Umbilical cord (tissue), 2 donors: ENCODE results near the gene CLEC2D. TPM values are rescaled to one million over a fixed set of nuclear protein-coding genes. Genes with fewer than 3 reads are reported as not detected.
"Not testable (repeated sequence)": the region's sequence is repeated elsewhere in the genome, so short reads cannot be mapped to it uniquely, and the experiment has no call there.

Experiments
- DNase-seq: peaks from one replicate; pipeline ENCODE4 v3.0.0-alpha.2; 2015; ENCODE audit warnings: low spot score
- total RNA-seq: library from RNA; depleted of rRNA; stranded (reverse); fragments of >200 nt; gene quantifications from one replicate; pipeline ENCODE4 v1.2.3, GENCODE V29; 2014; ENCODE audit warnings: low replicate concordance; ENCODE audit not compliant: insufficient read depth

Gene CLEC2D
- total RNA-seq, 1 donor from 2014 or later: 24.6 TPM

GRCh38 chr12:9651265-9651729 is 18.2 kb upstream of the CLEC2D start:
- no peak for DNase-seq

DNA sequence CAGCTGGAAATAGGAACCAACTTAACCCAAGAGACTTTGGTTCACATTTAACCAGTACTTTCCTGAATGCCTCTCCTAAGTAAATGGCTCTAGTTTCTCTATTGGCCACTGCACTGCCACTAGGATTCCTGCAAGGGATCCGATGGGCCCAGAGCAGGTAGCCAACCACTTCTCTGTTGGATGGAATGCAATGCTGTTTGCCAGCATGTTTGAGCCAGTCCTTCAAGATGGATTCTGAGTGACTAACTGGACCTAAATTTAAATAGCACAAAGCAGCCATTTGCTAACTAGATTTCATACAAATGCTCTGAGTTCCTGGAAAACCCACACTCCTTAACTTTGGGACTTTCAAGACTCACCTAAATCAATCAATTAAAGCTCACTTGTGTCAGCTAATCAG is 9.5 kb upstream of the CLEC2D start:
- DNase-seq: no peak

DNA sequence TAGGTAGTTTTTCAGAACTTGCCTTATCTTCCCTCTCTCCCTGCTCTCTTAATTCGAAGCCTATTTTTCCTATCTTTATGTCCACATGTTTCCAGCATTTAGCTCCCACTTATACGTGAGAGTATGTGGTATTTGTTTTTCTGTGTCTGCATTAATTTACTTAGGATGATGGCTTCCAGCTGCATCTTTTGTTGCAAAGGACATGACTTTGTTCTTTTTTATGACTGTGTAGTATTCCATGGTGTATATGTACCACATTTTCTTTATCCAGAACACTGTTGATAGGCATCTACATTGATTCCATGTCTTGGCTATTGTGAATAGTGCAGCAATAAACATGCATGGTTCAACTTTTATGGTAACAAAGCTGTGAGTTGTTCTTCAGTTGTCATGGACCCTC is 7.8 kb upstream of the CLEC2D start:
- DNase-seq: no peak

DNA sequence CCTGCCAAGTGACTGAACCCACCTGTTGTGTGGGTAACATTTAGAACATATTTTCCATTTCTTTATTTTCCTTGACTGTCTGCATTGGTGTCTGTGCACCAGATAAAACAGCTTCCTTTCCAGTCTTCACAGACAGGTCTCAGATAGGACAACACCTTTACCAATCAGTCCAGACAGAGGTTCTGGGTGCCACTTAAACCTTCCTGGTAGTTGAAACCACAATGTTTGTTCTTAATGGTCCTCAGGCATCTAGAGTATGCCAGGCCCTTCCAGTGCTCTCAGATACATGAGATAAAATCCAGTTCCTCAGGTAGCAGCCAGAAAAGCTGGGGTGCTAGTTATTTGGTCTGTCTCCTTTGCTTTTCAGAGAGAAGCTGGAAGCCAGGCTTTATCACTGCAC is 7.0 kb upstream of the CLEC2D start:
- no peak for DNase-seq

GRCh38 chr12:9667403-9668160 is 1.9 kb upstream of the CLEC2D start:
- DNase-seq: no peak

DNA sequence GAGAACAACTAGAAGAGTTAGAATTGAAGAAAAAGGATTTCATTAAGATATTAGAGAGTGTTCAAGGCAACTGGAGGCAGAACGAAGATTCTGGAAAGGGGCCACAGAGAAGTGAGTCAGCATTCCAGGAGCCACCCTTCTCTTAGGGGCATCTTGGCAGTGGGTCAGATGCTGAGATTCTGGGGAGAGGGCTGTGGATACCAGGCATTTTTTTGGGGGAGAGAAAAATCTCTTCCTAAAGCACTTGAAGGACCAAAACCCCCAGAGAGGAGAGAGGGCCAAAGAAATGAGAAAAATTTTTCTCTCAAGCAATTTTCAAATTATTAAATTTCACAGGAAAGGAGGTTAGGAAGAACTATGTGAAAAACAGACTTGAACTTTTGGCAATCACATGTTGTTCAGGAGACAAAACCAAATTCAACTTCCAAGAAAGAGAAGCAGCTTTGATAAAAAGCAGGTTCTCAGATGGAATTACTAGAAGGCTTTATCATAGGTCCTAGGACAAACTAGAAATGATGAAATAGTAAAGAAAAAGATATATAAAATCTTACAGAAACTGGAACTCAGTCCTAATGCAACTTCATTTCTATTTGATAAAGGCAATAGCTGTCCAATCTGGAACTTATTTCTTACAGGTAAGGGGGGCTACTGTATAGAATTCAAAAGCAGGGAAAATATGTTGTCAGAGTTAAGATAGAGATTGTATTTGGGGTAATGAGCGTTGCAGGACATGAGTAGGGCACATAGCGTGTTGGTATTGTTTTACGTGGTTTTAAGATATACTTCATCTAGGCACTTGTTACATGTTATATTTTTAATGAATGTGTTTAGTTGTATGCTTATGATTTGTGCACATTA is 1.1 kb upstream of the CLEC2D start:
- no peak for DNase-seq

DNA sequence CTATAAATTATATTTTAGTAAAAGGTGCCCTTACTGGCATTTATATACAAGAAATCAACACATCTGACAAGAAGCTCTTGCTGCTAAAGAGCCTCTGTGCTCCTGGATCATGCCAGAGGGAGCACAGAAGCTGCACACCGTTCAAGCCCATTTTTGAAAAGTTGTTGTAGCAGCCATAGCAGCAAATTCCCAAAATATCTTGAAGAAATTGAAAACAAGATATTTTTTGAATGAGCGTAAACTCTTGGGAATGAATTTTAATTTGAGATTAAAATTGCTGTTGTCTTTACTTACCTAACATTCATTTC is 540 bp upstream of the CLEC2D start:
- no peak for DNase-seq

DNA sequence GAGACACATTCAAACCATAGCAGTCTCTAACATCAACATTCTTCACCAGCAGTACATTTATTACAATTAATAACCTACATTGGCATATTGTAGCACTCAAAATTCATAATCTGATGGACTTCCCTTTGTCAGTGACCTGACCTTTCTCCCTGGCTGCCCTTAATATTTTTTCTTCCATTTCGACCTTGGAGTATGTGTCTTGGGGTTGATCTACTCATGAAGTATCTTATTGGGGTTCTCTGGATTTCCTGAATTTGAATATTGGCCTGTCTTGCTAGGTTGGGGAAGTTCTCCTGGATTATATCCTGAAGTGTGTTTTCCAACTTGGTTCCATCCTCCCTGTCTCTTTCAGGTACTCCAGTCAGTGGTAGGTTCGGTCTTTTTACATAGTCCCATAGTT is 2.8 kb downstream of the CLEC2D start:
- not testable (repeated sequence) for DNase-seq

DNA sequence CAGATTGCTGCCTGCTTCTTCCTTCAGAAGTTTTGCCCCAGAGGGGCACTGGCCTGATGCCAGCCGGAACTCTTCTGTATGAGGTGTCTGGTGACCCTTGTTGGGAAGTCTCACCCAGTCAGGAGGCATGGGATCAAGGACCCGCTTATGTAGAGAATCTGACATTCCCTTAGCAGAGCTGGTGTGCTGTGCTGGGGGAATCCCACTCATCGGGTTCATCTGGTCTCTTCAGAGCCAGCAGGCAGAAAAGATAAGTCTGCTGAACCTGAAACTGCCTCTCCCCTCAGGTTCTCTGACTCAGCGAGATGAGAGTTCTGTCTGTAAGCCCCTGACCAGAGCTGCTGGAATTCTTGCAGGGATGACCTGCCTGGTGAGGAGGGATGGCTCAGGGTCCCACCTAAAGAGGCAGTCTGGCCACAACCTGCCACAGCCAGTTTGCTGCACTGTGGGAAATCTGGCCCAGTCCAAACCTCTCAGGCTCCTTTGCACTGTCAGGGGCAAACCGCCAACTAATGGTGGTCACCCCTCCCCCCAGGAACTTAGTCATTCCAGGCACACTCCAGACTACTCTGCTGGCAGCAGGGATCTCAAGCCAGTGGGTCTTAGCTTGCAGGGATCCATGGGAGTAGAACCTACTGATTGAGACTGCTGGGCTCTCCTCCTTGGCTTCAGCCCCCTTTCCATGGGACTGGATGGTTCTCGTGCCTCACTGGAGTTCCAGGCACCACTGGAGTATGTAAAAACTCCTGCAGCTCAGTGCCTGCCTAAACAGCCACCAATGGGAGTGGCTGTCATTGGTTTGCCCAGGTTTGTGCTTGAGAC is 4.1 kb downstream of the CLEC2D start:
- DNase-seq: peak; percentile 50

- DNase-seq: no peak
Observed at GRCh38 chr12:9674226-9674590, 4.7 kb downstream of the CLEC2D start.

- DNase-seq: not testable (repeated sequence)
Observed at GRCh38 chr12:9682508-9682907, 13.0 kb downstream of the CLEC2D start.

DNA sequence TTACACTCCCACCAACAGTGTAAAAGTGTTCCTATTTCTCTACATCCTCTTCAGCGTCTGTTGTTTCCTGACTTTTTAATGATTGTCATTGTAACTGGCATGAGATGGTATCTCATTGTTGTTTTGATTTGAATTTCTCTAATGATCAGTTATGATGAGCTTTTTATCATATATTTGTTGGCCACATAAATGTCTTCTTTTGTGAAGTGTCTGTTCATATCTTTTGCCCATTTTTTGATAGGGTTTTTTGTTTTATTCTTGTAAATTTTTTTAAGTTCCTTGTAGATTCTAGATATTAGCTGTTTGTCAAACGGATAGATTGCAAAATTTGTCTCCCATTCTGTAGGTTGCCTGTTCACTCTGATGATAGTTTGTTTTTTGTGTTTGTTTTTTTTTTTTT is 13.4 kb downstream of the CLEC2D start:
- DNase-seq: not testable (repeated sequence)

DNA sequence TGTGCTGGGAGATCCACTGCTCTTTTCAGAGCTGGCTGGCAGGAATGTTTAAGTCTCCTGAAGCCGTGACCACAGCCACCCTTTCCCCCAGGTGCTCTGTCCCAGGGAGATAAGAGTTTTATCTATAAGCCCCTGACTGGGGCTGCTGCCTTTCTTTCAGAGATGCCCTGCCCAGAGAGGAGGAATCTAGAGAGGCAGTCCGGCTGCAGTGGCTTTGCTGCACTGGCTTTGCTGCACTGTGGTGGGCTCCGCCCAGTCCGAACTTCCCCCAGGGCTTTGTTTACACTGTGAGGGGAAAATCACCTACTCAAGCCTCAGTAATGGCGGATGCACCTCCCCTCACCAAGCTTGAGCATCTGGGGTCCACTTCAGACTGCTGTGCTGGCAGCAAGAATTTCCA is 15.9 kb downstream of the CLEC2D start:
- DNase-seq: not testable (repeated sequence)

- DNase-seq: no peak
Observed at GRCh38 chr12:9685915-9686314, 16.4 kb downstream of the CLEC2D start.

DNA sequence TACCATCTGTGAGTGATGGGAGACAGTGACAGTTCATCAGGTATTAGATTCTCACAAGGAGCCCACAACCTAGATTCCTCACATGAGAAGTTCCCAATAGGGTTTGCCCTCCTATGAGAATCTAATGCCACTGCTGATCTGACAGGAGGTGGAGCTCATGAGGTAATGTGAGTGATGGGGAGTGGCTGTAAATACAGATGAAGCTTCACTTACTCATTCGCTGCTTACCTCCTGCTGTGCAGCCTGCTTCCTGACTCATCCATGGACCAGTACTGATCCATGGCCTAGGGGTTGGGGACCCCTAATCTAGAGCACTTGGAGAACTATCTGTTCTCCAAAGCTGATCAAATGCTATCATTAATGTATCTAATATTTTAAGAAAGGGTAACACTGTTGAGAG is 17.7 kb downstream of the CLEC2D start:
- no peak for DNase-seq

DNA sequence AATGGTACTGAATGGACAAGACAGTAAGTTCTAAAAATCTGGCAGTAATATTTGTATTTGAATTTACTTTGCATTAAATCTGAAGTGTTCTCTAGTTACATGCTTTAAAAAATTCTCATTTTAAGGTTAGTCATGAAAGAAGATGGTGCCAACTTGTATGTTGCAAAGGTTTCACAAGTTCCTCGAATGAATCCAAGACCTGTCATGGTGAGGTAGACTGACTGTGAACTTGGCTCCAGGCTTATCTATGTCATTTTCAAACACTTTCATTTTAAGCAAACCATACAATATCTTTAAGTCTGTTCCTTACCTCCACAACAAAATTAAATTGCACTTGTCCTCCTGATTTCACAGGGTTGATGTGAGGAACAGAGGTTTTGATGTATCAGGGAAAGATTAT is 23.4 kb downstream of the CLEC2D start:
- DNase-seq: no peak

DNA sequence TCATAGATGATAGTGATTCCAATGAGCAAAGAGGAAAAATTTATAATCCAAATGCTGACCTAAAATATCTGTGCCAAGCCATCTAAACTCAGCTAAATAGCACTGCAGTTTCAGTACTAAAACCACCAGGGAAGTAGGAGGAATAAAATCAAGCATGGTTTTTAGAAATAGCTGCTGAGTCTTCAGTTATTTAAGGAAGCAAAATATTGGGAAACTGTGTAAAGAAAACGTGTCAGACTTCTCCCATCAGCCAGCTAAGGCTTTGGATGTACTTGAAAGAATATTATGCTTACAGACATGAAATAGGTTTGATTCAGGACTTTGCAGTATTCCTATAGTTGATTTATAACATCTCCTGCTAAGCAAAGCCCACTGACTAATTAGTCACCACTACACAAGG is 24.7 kb downstream of the CLEC2D start:
- no peak for DNase-seq

DNA sequence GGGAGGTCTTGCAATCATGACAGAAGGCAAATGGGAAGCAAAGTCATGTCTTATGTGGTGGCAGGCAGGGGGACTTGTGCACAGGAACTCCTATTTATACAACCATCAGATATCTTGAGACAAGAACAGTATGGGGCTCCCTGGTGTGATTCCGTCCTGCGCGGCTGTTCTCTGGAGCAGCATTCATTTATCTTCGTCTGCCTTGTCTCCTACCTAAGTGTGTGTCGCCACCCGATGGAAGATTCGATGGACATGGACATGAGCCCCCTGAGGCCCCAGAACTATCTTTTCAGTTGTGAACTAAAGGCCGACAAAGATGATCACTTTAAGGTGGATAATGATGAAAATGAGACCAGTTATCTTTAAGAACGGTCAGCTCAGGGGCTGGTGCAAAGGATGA is 25.6 kb downstream of the CLEC2D start:
- DNase-seq: not testable (repeated sequence)

DNA sequence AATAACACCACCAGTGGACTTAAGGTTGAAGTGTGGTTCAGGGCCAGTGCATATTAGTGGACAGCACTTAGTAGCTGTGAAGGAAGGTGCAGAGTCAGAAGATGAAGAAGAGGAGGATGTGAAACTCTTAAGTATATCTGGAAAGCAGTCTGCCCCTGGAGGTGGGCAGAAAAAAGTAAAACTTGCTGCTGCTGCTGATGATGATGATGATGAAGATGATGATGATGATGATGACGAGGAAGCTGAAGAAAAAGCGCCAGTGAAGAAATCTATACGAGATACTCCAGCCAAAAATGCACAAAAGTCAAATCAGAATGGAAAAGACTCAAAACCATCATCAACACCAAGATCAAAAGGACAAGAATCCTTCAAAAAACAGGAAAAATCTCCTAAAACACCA is 26.1 kb downstream of the CLEC2D start:
- DNase-seq: not testable (repeated sequence)

GRCh38 chr12:9697619-9698018 is 28.1 kb downstream of the CLEC2D start:
- DNase-seq: no peak

GRCh38 chr12:9698681-9699080 is 29.2 kb downstream of the CLEC2D start:
- no peak for DNase-seq

- DNase-seq: no peak
Observed at GRCh38 chr12:9699269-9699897, 29.9 kb downstream of the CLEC2D start.
